ENCODE data around the gene ZNF444.

DNA sequence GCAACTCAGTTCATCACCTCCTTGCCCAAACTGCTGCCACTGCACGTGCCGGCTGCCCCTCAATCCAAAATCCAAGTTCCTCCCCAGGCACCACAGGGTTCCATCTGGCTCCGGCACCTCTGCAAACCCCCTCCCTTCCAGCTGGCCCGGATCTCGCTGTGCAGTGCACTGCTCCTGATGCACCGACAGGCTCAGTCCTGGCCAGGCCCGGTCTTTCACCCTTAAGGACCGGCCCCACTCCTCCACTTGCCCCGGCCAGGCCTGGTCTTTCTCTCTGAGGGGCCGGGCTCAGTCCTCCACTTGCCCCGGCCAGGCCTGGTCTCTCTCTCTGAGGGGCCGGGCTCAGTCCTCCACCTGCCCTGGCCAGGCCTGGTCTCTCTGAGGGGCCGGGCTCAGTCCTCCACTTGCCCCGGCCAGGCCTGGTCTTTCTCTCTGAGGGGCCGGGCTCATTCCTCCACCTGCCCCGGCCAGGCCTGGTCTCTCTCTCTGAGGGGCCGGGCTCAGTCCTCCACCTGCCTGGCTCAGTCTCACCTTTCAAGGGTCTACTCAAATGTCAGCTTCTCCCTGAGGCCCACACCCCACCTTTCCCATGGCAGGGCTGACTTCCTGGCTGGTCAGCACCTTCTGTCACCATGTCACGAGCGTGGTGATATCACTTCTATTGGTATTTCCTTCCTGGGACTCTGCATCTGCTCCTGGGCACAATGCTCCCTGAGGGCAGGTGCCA lies 26.9 kb upstream of the ZNF444 start:
- TF ChIP-seq, protein P1, sequence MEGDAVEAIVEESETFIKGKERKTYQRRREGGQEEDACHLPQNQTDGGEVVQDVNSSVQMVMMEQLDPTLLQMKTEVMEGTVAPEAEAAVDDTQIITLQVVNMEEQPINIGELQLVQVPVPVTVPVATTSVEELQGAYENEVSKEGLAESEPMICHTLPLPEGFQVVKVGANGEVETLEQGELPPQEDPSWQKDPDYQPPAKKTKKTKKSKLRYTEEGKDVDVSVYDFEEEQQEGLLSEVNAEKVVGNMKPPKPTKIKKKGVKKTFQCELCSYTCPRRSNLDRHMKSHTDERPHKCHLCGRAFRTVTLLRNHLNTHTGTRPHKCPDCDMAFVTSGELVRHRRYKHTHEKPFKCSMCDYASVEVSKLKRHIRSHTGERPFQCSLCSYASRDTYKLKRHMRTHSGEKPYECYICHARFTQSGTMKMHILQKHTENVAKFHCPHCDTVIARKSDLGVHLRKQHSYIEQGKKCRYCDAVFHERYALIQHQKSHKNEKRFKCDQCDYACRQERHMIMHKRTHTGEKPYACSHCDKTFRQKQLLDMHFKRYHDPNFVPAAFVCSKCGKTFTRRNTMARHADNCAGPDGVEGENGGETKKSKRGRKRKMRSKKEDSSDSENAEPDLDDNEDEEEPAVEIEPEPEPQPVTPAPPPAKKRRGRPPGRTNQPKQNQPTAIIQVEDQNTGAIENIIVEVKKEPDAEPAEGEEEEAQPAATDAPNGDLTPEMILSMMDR (IDR thresholded peaks at IDR 0.05) = no peak
- TF ChIP-seq POLR2A (IDR thresholded peaks at IDR 0.05) (no peak), POLR2AphosphoS5 (IDR thresholded peaks at IDR 0.05) (no peak)

Data from prostate gland (tissue), 2 donors.